GM20431 (cell line): ENCODE measurements around the gene GET3.
"Not testable (repeated sequence)": the region's sequence is repeated elsewhere in the genome, so short reads cannot be mapped to it uniquely, and the experiment has no call there.

Source experiments
- in situ Hi-C: fragments of 300-500 bp; cut with MseI, MboI; formaldehyde crosslinking; loops from one replicate; pipeline ENCODE4 v1.15.0; 2020; ENCODE audit warnings: low sequenced_read_pairs; ENCODE audit not compliant: unreplicated experiment

The GET3 gene

DNA sequence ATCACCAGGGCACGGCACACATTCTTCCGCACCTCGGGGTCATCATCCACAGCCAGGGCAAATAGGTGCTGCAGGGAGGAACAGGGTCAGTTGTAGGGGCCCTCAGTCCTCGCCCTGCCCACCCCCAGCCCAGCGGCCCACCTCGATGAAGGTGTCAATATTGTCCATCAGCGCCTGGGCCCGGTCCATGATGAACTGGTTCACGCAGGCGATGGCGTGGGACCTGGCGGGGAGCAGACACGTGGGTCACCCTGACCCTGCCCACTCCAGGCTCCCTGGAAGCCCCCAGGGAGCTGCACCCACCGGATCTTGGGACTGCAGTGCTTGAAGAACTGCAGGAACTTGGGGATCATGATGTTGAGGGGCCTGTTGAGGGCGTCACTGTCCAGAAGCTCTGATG, 22.2 kb upstream of the GET3 start:
- in situ Hi-C loops = no loop called here

DNA sequence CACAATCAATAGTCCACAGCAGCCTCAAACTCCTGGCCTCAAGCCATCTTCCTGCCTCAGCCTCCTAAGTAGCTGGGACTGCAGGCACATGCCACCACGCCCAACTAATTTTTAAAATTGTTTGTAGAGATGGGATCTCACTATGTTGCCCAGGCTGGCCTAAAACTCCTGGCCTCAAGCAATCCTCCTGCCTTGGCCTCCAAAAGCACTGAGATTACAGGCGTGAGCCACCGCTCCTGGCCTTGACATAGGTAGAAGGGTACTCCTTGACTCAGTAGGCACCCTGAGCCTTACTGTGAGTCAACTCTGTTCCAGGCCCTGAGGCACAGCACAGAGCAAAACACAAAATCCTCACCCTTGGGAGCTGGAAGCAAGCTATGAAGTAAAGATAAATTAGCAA, 21.4 kb upstream of the GET3 start:
- in situ Hi-C loops = no loop called here

DNA sequence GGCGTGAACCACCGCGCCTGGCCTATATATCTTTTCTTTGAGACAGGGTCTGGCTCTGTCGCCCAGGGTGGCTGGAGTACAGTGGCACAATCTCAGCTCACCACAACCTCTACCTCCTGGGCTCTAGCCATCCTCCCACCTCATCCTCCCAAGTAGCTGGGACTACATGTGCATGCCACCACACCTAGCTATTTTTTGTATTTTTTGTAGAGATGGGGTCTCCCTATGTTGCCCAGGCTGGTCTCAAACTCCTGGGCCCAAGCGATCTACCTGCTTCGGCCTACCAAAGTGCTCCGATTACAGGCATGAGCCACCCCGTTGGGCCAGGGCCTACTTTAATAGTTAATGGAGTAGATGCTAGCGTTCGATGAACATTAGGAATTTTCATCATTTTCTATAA, 17.0 kb upstream of the GET3 start:
- in situ Hi-C loops = no loop called here

- in situ Hi-C loops = no loop called here
These were observed 16.2 kb upstream of the GET3 start for GRCh38 chr19:12720851-12721655.

DNA sequence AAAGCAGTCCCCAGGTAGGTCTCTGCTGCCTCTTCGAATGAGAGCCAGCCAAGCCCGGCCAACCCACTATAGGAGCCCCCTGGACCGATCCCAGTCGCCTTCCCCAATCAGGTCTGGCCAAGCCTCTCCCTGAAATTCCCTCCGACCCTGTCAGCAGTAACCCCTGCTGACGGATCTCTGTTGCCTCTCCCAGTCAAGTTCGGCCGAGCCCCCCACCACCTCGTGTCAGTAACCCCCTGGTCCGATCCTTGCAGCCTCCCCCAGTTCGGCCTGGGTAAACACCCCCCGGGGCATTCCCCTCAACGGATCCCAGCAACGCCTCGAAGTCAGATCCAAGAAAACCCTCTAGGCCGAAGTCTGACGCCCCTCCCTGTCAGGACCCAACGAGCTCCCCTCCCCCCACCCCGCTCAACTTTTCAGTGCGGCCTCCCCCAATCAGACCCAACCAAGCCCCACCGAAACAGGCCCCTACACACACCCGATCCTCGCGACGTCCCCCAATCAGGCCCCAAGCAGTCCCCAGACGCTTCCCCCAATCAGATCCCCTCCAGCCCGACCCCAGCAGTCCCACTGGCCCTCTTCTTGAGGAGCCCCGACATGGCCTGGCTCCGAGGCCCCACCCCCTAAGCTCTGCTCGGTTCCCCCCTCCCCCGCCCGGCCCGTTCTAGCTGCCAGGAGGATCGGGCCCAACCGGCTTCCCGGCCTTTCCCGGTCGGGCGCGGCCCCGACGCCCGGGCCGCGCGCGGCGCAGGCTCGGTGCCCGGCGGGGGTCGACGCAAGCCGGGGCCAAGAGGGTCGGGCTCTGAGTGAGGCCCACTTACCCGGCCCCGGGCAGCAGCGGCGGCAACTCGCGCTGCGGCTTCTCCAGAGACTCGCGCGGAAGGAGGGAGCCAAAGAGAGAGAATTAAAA, 15.4 kb upstream of the GET3 start:
- in situ Hi-C loops = no loop called here

- in situ Hi-C loops = no loop called here
These were observed 14.5 kb upstream of the GET3 start for GRCh38 chr19:12722566-12723380.

DNA sequence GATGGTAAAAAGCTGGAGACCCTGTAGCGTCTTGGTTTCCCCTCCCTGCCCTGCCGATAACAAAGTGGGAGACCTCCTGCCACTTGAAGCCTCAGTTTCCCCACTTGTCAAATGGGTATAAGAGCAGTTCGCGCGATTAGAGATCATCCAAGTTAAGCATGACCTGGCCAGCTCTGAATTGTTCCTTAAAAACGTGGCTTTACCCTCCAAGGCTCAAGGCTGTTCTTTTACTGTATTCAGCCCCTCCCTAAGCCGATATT, 14.0 kb upstream of the GET3 start:
- in situ Hi-C loops = no loop called here

GRCh38 chr19:12723641-12724426, 13.5 kb upstream of the GET3 start, which contains the start of gene TNPO2:
Gene TNPO2 (minus strand): TSS chr19:12723932. CDS start chr19:12720977, 2,955 bp downstream.
- in situ Hi-C loops = no loop called here

DNA sequence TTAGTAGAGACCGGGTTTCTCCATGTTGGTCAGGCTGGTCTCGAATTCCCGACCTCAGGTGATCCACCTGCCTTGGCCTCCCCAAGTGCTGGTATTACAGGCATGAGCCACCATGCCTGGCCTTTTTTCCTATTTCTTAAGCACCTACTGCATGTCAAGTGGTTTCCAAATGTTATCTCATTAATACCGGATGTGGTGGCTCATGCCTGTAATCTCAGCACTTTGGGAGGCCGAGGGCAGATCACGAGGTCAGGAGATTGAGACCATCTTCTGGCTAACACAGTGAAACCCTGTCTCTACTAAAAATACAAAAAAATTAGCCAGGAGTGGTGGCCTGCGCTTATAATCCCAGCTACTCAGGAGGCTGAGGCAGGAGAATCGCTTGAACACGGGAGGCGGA, 11.7 kb upstream of the GET3 start:
- in situ Hi-C loops = not testable (repeated sequence)

GRCh38 chr19:12726988-12727316, 10.3 kb upstream of the GET3 start:
- in situ Hi-C loops = no loop called here

GRCh38 chr19:12727745-12728433, 9.4 kb upstream of the GET3 start:
- in situ Hi-C loops = no loop called here

GRCh38 chr19:12730064-12730463, 7.2 kb upstream of the GET3 start:
- in situ Hi-C loops = no loop called here

GRCh38 chr19:12731337-12731736, 6.0 kb upstream of the GET3 start:
- in situ Hi-C loops = no loop called here

GRCh38 chr19:12733369-12734214, 3.7 kb upstream of the GET3 start:
- in situ Hi-C loops = no loop called here

GRCh38 chr19:12737835-12738351, 596 bp downstream of the GET3 start:
- in situ Hi-C loops = no loop called here

DNA sequence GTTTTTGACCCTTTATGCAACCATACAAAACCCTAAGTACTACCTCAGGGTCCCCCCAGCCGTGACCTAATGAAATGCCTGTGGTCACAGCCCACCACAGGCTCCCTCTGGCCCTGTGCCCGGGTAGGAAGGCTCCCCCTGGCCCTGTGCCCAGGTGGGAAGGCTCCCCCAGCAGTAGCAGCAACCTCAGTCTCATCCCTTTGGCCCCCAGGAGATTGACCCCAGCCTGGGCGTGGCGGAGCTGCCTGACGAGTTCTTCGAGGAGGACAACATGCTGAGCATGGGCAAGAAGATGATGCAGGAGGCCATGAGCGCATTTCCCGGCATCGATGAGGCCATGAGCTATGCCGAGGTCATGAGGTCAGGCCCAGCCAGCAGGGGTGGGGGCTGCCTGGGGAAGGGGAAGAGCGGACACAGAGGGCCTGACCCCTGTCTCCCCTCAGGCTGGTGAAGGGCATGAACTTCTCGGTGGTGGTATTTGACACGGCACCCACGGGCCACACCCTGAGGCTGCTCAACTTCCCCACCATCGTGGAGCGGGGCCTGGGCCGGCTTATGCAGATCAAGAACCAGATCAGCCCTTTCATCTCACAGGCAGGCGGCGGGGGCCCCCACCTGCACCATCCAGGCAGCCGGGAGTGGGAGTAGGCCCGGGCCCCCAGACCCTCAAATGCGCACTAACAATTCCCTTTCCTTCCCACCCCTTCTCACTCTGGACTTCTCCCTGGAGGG, 8.0 kb downstream of the GET3 start:
- in situ Hi-C loops = no loop called here

GRCh38 chr19:12748489-12748888, 11.2 kb downstream of the GET3 start:
- in situ Hi-C loops = no loop called here
